Smooth muscle cell (in vitro differentiated cells): ENCODE data around the gene FPR3. TPM values are rescaled to one million over a fixed set of nuclear protein-coding genes. Genes with fewer than 3 reads are reported as not detected.

ENCODE experiments used
- DNase-seq: peaks from one replicate; lab custom pipeline; 2025; ENCODE audit not compliant: unreplicated experiment; lab: John Stamatoyannopoulos, UW
- H2AFZ ChIP-seq: fragments of 200-600 bp; sonication (generic); 2 replicates; pipeline ENCODE4 v1.6.0; 2016; ENCODE audit warnings: antibody characterized with exemption, low read depth, mild to moderate bottlenecking
- H3F3A ChIP-seq: fragments of 200-600 bp; sonication (generic); 2 replicates; pipeline ENCODE4 v1.6.0; 2017; ENCODE audit warnings: antibody characterized with exemption, low read depth
- H3K27ac ChIP-seq: fragments of 200-600 bp; sonication (generic); 2 replicates; pipeline ENCODE4 v1.5.1; 2016; ENCODE audit warnings: low read depth, mild to moderate bottlenecking
- H3K27me3 ChIP-seq: fragments of 200-600 bp; sonication (generic); 2 replicates; pipeline ENCODE4 v1.6.1; 2016; ENCODE audit warnings: low read depth, mild to moderate bottlenecking
- H3K36me3 ChIP-seq: fragments of 200-600 bp; sonication (generic); 2 replicates; pipeline ENCODE4 v1.5.1; 2016; ENCODE audit warnings: low read depth
- H3K4me1 ChIP-seq: fragments of 200-600 bp; sonication (generic); 2 replicates; pipeline ENCODE4 v1.5.1; 2016; ENCODE audit warnings: low read depth
- H3K4me2 ChIP-seq: fragments of 200-600 bp; sonication (generic); 2 replicates; pipeline ENCODE4 v1.6.0; 2016; ENCODE audit warnings: mild to moderate bottlenecking
- H3K4me3 ChIP-seq: fragments of 200-600 bp; sonication (generic); 2 replicates; pipeline ENCODE4 v1.5.1; 2016; ENCODE audit warnings: mild to moderate bottlenecking
- H3K79me2 ChIP-seq: fragments of 200-600 bp; sonication (generic); 2 replicates; pipeline ENCODE4 v1.6.0; 2016; ENCODE audit warnings: low read depth, mild to moderate bottlenecking
- H3K9ac ChIP-seq: fragments of 200-600 bp; sonication (generic); 2 replicates; pipeline ENCODE4 v1.6.0; 2016; ENCODE audit warnings: low read depth
- H3K9me3 ChIP-seq: fragments of 200-600 bp; sonication (generic); replicated peaks from 2 replicates; pipeline ENCODE4 v1.5.1; 2016; ENCODE audit warnings: low read depth
- H4K20me1 ChIP-seq: fragments of 200-600 bp; sonication (generic); 2 replicates; pipeline ENCODE4 v1.6.0; 2016; ENCODE audit warnings: low read depth
- WGBS: methylation state at CpG from one replicate; pipeline ENCODE4 v1.1.7; 2016; ENCODE audit warnings: low lambda C conversion rate; 5-methylcytosine and 5-hydroxymethylcytosine counted together
- polyA plus RNA-seq: library from polyadenylated mRNA; unstranded; fragments of >200 nt; fragmentation: Nextera tagmentation; extraction: Ambion mirVana; gene quantifications from 2 replicates; pipeline ENCODE4 v1.2.1, GENCODE V29; 2016
- total RNA-seq: library from RNA; depleted of rRNA; stranded (reverse); fragments of >200 nt; gene quantifications from 2 replicates; pipeline ENCODE4 v1.2.3, GENCODE V29; 2014
- TF ChIP-seq, protein P1 (sequence below): fragments of 200-600 bp; sonication (generic); IDR thresholded peaks from 2 replicates; pipeline ENCODE4 v1.5.1; 2017; ENCODE audit warnings: borderline replicate concordance, mild to moderate bottlenecking, antibody characterized with exemption; ENCODE audit not compliant: insufficient read depth, poor library complexity, severe bottlenecking

Gene FPR3, protein sequence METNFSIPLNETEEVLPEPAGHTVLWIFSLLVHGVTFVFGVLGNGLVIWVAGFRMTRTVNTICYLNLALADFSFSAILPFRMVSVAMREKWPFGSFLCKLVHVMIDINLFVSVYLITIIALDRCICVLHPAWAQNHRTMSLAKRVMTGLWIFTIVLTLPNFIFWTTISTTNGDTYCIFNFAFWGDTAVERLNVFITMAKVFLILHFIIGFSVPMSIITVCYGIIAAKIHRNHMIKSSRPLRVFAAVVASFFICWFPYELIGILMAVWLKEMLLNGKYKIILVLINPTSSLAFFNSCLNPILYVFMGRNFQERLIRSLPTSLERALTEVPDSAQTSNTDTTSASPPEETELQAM
- total RNA-seq (not detected in 2 replicates), polyA plus RNA-seq (not detected in 2 replicates)

- no peak within 1 kb of the TSS for H3K9ac ChIP-seq
- no peaks in the 10 kb centered on the region for H3K4me1 ChIP-seq
- TF ChIP-seq, protein P1, sequence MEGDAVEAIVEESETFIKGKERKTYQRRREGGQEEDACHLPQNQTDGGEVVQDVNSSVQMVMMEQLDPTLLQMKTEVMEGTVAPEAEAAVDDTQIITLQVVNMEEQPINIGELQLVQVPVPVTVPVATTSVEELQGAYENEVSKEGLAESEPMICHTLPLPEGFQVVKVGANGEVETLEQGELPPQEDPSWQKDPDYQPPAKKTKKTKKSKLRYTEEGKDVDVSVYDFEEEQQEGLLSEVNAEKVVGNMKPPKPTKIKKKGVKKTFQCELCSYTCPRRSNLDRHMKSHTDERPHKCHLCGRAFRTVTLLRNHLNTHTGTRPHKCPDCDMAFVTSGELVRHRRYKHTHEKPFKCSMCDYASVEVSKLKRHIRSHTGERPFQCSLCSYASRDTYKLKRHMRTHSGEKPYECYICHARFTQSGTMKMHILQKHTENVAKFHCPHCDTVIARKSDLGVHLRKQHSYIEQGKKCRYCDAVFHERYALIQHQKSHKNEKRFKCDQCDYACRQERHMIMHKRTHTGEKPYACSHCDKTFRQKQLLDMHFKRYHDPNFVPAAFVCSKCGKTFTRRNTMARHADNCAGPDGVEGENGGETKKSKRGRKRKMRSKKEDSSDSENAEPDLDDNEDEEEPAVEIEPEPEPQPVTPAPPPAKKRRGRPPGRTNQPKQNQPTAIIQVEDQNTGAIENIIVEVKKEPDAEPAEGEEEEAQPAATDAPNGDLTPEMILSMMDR, result no peak
- H3K27ac ChIP-seq, result no peak within 1 kb of the TSS
- no peak within 1 kb of the TSS for H3K4me3 ChIP-seq
- no peaks in the 10 kb centered on the region for H3K79me2 ChIP-seq
- H2AFZ ChIP-seq, result no peak within 1 kb of the TSS
- H3K27me3 ChIP-seq, result no peaks in the 10 kb centered on the region
- no peaks in the 10 kb centered on the region for H3F3A ChIP-seq
- H3K4me2 ChIP-seq, result no peak within 1 kb of the TSS
- H3K36me3 ChIP-seq, result no peaks in the 10 kb centered on the region
- DNase-seq, result no peak
- no peaks in the 10 kb centered on the region for H3K9me3 ChIP-seq
- 77% methylated on average over 2 of the region's 2 CpGs for WGBS
- H4K20me1 ChIP-seq, result no peaks in the 10 kb centered on the region
These were observed at the start of gene FPR3 for GRCh38 chr19:51794885-51795490. FPR3 (plus strand) TSS chr19:51795157; CDS start chr19:51823749, 28,592 bp downstream.

GRCh38 chr19:51746731-51747130 is 48.2 kb upstream of the FPR3 start:
- H3K36me3 ChIP-seq, result no peaks in the 10 kb centered on the region
- no peak overlapping the region for H3K4me2 ChIP-seq
- no peaks in the 10 kb centered on the region for H3F3A ChIP-seq
- H3K9me3 ChIP-seq, result no peaks in the 10 kb centered on the region
- no peak overlapping the region for H3K4me3 ChIP-seq
- H3K79me2 ChIP-seq, result no peaks in the 10 kb centered on the region
- H3K9ac ChIP-seq, result no peak overlapping the region
- DNase-seq, result no peak
- H3K27ac ChIP-seq, result no peak overlapping the region
- no peaks in the 10 kb centered on the region for H3K27me3 ChIP-seq
- TF ChIP-seq, protein P1, result no peak
- no peaks in the 10 kb centered on the region for H4K20me1 ChIP-seq
- H3K4me1 ChIP-seq, result no peaks in the 10 kb centered on the region
- WGBS, result 81% methylated on average over 7 of the region's 7 CpGs
- no peak overlapping the region for H2AFZ ChIP-seq

- Histone ChIP-seq H3K36me3 (no peaks in the 10 kb centered on the region), H3K79me2 (no peaks in the 10 kb centered on the region), H3K27ac (no peak overlapping the region), H3K4me2 (no peak overlapping the region), H4K20me1 (no peaks in the 10 kb centered on the region), H3K9ac (no peak overlapping the region), H3K4me1 (no peaks in the 10 kb centered on the region), H3K4me3 (no peak overlapping the region), H3K27me3 (no peaks in the 10 kb centered on the region), H3F3A (no peaks in the 10 kb centered on the region), H3K9me3 (no peaks in the 10 kb centered on the region), H2AFZ (no peak overlapping the region)
- TF ChIP-seq, protein P1, result no peak
- 56% methylated on average over 4 of the region's 4 CpGs for WGBS
- DNase-seq, result no peak
These were observed 45.0 kb upstream of the FPR3 start for GRCh38 chr19:51749979-51750378.
